Activated gamma-delta T cell (primary cell): ENCODE results near the gene PELI2.

Experiments
- DNase-seq: peaks from one replicate; lab custom pipeline; 2025; lab: John Stamatoyannopoulos, UW
- total RNA-seq, 2 donors: gene quantifications; one replicate each; lab custom pipeline; 2026; lab: John Stamatoyannopoulos, UW

The PELI2 gene, protein sequence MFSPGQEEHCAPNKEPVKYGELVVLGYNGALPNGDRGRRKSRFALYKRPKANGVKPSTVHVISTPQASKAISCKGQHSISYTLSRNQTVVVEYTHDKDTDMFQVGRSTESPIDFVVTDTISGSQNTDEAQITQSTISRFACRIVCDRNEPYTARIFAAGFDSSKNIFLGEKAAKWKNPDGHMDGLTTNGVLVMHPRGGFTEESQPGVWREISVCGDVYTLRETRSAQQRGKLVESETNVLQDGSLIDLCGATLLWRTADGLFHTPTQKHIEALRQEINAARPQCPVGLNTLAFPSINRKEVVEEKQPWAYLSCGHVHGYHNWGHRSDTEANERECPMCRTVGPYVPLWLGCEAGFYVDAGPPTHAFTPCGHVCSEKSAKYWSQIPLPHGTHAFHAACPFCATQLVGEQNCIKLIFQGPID
- total RNA-seq = 26.6 to 48.4 reads per million in 2 donors

DNA sequence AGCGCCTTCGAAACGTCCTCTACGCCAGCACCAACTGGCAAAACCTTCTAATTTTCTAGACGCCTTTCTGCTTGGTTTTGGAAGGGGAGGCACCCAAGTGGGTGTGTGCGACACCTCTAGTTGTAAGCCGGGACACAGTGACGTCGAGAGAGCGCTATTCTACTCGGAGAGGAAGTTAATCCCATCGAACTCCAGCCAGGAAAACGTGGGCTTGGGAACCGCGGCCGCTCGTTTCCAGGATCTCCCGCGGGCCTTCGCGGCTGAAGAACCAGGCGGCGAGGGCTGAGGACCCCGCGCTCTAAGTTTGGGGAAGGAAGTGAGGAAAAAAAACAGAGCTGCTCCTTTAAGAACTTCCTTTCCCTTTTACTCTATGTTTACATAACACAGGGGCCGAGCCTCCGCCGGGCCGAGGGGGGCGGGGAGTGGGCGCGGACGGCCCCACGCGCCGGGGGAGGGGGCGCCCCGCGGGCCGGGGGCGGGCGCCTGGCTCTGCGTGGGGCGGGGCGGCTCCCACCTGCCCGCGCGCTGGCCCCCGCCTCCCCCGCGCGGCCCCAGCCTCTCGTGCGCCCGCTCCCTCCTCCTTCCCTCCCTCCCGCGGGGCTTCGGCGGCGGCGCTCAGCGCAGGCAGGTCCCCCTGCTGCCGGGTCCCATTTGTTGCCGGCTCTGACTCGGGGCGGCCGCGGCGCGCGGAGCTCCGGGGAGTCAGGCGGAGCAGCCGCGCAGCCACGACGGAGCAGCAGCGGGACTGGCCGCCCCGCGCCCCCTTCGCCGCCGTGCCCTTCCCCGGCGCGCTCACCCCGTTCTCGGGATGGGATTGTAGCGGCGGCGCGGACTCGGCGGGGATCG is at the start of gene PELI2:
Gene PELI2, plus strand, starts transcription at position 647 of the 846 bp plus-strand sequence. CDS start 250 bp downstream, outside the sequence.
- peak; percentile 83 for DNase-seq

DNA sequence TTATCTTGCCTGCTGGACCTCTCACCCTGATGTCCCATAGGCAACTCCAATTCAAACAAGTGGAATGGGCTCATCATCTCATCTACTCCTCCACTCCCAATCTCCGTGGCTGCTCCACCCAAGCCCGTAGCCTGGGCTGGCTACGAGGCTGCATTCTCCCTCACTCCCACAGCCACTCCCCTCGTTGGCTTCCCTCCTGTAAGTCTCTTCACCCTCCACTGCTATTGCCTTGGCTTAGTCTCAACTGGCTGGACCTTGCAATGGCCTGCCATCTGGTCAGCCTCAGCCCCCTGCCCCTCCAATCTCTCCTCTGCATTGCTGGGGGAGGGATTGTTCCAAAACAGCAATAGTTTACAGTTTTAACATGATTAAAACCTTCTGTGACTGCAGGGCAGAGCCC is 44.4 kb upstream of the PELI2 start:
- no peak for DNase-seq

DNA sequence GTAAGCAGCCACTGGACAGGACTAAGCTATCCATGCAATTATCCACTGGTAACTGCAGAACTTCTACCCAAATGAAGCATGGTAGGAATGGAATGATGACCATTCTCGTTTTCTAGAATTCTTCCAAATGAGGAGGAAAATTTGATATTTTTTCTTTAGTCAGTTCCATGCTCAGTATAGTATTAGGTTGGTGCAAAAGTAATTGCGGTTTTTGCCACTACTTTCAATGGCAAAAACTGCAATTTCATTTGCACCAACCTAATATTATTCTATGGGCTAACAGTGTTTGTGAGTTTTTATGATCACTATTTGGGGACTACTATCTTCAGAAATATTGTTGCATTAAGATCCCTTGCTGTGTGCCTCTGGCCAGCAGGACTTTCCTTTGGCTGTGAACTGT is 42.9 kb upstream of the PELI2 start:
- no peak for DNase-seq

DNA sequence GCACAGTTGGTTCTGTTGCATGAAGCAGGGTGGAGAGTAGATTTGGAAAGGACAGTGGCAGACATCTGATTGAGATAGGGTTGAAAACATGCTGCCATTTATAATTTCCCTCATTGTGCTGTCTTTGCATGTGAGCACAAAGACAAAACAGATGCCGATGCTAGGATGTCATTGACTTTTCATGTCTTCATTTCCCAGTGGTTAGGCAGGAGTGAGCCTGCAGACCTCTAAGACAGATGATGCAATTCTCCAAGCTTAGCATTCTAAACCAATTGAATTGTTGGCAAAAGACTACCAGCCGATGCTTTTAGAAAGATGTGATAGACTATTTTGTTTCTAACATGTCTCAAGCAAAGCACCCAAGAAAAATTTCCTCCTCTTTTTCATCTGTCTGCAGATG is 37.1 kb upstream of the PELI2 start:
- no peak for DNase-seq

DNA sequence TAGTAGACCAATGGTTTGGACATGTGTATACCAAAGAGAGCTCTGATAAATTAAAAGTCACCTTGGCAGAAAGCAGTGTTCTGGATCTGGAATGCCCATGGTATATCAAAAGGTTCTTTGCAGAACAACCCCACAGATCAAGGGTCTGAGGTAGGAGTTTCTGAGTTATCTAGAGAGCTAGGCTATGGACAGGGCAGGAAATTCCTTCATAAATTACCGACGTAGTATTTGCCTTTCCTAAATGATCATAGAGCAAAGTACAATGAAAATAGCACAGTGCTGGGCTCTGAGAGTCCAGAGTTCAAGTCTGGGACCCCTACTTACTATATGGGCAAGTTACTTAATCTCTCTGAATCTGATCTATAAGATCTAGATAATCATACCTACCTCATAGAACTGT is 35.3 kb upstream of the PELI2 start:
- DNase-seq = no peak

DNA sequence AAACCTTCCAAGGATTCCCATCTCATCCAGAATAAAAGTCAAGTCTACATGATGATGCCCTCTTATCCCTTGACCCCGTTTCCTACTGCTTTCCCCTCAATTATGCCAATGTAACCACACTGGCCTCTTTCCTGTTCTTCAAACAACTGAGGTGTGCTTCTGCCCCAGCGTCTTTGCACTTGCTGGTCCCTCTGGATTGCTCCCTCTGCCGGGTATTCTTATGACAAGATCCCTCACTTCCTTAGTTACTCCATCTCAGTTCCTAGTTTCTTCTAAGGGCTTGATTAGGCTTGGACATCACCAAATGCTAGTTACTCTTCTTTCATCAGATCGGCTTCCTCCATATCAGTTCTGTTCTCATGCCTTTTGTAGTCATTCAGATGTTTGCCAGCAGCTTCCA is 32.7 kb upstream of the PELI2 start:
- no peak for DNase-seq

DNA sequence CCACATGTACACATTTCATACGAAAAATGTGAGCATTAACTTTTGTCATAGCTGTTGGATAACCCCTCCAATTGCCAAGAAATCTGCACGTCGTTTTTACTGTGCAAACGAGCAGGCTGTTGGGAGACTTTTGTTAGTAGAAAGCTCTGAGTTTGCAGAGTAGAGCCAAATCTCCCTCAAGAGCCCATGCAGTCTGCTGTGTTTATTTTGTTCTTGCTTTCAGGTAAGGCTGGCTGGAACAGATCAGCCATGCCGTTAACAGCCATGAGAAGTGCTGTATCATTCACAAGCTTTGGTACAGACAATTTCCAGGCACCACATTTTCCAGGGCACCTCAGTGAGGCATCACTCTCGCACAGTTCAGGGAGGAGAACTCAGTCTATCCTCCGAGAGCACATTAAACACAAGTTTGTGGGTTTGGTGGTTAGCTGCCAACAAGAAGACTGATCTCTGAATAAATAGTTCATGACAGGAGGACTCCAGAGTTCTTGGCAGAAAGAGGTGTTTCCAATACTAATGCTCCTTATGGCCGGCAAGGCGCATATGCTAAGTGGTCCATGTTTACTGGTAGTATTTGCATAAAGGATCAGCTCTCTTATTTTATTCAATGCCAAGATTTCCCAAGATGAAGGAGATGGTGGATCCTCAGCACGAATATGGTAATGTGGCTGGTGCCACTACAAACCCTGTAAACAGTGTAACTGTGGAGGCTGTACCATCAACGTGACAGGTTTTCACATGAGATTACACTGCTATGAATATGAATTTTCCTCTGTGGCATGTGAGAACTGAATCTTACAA is 30.3 kb upstream of the PELI2 start:
- no peak for DNase-seq

DNA sequence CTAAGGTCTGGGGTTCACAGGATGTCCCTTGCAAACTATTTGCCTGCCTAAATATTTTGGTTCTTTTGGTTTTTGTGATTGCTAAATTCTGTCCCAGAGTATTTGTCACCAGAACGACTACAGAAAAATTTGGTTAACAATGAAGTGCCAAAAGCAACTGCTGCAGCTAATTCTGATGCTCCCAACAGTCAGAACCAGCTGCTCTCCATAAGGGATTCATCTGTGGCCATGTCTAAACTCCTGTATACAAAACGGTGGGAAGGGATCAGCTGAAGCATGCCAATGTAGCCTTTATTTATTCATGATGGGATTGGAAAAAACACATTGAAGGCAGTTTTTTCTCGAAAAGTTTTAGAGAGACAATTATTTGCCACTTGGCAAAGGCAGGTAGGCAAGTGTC is 29.3 kb upstream of the PELI2 start:
- no peak for DNase-seq

DNA sequence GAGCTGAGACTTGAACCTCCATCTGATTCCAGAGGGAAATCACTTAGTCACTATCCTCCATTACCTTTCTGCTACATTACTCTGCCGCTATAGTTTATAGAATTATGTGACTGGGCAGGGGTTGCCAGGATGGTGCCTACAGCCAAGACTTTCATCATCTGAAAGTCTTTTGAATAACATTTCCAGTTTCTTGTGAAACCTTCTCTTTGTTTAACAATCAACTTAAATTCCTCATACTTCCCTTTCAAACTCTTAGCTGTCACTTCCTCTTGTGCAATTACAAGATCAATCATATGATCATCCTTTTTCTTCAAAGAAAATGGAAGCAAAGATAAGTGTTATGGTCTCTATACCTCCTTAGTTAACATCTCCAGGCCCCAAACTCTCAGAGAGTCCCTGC is 25.4 kb upstream of the PELI2 start:
- no peak for DNase-seq

DNA sequence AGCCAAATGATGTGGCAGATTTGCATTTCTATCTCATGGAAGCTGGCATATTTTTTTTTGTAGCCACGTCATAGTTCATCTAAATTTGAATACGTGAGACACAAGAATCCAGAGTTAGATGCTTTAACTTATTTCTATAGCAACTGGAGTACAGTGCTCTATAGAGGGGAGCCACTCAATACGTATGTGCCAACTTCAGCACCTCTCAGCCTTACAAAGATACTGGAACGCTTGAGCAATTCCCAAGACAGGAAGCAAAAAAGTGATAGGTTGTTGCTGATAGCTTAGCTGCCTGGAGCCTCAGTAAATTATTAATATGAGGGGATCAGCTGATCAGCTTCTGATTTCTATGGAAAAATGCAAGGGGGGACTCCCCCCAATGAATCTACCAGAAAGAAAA is 24.1 kb upstream of the PELI2 start:
- no peak for DNase-seq

DNA sequence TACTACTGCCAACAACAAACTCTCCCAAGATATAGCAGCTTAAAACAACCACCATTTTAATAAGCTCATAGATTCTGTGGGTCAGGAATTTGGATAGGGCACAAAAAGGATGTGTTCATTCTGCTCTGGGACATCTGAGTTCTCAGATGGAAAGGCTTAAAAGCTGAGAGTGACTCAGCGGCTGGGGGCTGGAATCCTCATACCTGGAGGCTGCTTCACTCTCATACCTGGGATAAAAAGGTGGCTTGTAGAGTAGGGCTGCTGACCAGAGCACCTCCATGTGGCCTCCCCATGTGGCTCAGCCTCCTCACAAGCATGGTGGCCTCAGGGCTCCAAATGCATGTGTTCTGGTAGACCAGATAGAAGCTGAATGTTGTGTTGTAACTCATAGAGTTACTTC is 20.2 kb upstream of the PELI2 start:
- no peak for DNase-seq

DNA sequence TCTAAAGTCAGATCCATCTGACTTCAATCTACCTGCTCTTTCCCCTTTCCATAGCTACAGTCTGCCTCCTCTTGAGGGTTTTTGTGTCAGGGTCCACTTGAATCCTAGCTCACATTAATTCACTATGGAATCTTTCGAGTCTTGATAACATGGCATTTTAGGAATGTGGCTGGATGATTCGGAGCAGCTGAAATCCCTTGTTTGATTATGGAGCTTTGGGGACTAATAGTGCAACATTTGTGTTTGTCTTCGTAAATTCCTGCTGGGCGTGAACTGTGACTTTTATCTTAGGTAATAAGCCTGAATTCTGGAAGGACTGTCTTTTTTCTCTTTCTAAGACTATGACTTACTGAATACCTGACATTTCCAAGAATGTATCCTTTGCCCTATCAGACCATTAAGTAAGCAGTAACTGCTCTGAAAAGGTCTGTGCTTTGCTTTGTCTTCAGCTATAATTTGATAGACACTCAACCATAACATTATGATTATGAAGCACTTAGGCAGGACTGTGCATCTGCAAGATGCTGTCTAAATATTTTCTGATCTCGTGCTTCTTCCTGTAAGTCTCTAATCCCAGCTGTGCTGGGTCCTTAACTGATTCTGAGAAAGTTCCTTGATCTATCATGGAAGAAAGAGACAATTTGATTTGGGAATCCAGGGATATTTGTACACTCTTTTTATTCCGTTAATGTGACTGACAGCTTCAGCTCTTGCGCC is 19.0 kb upstream of the PELI2 start:
- DNase-seq = no peak

DNA sequence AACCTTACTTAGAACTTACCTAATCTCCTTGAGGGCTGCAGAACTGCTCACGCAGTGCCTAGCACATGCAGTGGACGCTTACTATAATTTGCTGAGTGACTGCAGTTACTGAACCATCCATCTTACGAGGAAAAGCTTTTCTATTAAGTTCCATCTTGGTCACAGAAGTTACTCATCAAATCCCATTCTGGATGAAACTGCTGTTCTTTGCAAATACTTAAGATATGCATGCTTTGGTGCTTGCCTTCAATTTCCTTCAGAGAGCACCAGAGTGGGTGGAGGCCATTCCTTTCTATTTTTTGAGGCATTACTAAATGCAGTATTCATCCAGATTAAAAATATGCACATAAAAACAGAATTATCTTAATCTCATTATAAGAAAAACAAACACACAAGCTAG is 17.7 kb upstream of the PELI2 start:
- DNase-seq = no peak

DNA sequence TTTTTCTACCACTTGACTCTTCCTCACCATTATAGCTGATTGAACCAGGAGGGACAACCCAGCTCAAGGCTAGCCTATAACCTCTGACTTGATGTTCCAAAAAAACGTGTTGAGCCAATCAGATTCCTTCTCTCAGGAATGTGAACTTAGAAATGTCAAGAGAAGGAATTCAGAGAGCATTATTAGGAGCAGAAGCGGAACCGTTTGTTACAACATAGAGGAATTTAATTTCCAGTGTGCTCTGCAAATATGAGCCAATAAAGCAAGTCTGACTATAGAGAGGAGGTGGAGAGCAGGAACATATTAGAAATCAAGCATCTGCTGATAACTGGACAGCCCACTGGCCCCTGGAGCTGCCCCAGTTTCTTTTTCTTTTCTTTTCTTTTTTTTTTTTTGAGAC is 15.3 kb upstream of the PELI2 start:
- no peak for DNase-seq

DNA sequence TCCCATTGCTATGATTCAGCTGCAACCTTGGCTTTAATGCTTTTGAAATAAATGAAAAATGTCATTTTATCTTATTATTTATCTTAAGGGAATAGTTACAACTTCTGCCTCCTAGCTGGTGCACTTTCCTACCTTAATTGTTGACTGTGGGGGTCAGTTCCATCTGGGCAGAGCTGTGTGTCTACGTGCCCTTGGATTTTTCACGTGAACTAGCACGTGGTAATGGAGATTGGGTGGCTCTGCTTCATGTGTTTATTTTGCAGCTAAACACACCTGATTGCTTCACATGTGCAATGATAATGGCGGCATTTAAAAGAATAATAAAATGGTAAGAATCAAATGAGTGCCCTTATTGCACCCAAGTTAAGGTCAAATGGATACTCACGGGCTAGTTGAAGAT is 10.6 kb upstream of the PELI2 start:
- DNase-seq = no peak

DNA sequence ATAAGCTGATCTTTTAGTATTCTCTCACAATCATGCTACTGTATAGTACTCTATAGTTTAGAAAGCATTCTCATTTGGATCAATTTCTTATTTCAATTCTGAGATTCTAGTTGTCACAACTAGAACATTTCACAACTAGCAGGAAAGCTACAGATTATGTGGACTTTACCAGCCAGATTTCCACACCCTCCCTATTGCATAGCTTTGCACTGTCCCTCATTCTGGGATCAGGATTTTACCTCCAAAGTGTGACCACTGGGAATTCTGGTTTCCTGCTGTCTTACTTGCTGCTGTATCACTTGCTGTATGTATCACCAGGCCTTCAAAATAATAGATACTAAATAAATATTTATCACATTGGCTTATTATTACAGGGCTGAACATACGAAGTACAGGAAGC is 10.2 kb upstream of the PELI2 start:
- DNase-seq = no peak

DNA sequence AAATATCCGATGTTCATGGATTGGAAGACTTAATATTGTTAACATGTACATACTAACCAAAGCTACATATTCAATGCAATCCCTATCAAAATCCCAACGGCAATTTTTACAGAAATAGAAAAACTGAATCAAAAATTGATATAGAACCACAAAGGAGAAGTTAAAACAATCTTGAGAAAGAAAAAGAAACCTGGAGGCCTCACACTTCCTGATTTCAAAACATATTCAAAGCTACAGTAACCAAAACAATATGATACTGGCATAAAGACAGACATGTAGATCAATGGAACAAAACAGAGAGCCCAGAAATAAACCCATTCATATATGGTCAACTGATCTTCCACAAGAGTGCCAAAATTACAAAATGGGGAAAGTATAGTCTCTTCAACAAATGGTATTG is 5.4 kb upstream of the PELI2 start:
- DNase-seq = no peak

DNA sequence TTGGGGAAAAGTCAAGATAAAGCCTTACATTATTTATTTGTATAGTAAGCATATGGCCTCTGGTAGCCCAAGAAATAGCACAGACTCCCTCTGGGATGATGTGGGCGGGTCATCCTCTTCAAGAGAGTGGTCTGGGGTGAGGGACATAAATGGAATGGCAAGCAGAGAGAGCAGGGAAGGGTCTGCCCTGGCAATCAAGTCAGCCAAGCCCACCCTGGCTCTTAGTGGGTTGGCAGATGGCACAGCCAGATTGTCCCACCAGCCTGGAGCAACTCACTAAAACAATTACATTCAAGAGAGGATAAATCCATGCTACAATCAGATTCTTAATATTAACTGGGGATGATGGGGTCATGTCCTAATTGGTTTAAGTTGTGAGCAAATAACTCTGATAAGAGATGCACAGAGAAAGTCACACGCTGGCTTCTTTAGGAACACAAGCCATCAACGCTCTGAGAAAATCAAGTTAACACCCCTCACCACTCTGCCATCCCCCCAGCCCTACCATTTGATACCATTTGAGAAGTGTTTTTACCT is 2.8 kb upstream of the PELI2 start:
- no peak for DNase-seq

DNA sequence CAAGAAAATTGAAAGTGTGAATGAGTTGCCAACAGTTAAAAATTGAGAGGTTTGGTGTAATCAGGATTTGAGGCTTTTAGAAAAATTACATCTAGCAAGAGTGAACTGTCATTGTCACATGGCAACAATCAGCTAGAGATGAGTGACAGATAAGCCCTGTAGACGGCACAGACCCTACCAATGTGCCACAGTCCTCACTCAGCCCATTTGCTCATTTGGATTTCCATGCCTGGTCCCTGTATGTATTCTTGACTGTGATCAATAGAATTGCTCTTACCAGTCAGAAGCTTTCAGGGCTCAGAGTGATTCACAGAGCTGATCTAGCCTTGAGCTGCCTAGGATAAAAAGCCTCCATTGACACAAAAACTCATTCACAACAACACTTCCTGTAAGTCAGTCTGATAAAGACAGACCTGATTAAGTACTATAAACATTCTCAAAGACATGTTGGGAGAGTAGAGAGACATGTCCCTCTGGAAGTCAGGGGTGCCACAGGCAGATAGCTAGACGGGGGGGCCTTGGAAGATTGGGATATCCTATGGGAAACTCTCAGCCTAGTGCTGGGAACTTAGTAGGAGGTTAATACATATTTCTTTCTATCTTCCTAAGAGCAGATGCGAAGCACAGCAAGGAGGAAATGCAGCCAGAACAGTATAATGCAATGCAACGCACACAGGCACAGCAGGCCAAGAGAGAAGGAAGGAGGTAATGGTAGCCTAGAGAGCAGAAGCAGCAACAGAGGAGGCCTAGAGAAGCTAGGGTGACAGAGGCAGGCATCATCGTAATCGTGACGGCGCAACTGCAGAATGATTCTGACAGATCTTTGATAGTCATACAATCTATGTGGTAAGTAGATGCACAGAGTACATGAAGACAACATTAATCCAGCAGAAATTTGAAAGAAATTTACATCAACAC is 2.0 kb upstream of the PELI2 start:
- DNase-seq = no peak

DNA sequence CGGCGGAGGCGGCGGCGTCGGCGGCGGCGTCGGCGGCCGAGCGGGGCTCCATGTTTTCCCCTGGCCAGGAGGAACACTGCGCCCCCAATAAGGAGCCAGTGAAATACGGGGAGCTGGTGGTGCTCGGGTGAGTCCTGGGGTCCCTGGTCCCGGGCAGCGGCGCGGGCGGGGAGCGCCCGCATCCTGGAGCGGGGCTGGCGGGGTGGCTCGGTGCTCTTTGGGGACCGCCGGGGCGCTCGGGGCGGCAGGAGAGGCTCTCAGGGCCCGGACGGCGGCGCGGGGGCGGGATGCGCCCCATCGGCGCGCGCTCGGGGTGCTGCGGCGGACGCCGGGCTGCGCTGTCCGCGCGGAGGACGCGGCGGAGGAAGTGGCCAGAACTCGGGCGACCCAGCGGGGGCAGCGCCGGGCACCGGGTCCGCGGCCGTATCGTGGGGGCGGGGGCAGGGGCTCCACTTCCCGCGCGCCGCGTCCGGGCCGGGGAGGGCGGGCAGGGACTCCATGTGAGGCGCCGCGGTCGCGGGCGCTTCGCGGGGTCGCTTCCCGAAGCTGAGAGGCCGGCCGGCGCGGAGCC is 485 bp downstream of the PELI2 start:
- DNase-seq = peak; percentile 37
